ENCODE results near the gene STXBP6.
A peak's percentile ranks its signal among the peaks of the same experiment; 100 is the strongest.

STXBP6 gene

DNA sequence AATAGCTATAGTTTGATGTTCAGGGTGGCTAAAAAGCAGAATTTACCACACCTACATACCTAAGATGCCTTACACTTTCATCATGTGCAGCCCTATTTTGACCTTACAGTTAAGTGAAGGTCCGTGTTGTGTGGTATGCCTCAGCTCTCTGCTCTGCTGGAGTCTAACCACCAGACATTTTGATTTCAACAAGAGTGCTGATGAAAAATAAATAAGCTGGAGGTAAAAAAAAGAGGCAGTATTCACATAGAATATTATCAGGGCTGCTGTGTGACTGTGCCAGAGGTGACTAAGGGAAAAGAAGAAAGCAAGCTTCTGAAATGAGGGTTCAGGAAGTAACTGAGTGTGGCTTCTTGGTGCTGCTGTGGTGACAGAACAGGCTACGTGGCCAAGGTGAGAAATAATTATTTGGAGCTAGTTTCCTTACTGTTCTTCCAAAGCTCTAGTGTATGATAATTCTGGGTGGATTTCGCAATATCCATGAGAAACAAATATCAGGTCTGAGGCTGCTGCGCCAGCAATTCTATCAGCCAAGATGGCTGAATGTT lies 188.8 kb downstream of the STXBP6 start:
- FAIRE-seq (peak; percentile 61), DNase-seq (ENCODE audit: low spot score) (peak; percentile 66)

DNA sequence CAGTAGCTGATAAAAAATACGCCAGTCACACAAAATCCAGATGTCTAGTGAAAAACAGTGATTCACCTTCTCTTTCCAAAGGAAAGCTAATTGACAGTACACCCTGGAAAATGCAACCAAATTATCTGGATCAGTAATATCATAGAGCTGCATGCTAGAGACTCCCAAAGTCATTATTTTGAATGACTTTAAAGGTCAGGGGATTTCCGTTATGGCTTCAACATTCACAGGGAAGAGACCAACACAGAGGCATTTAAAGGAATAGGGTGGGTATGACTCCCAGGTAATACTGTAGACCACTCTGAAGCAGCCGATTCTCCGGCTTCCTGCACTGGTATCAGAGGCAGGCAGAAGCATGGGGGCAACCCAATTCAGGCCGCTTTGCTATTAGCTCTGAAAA lies 190.4 kb downstream of the STXBP6 start:
- FAIRE-seq (no peak), DNase-seq (ENCODE audit: low spot score) (no peak)

DNA sequence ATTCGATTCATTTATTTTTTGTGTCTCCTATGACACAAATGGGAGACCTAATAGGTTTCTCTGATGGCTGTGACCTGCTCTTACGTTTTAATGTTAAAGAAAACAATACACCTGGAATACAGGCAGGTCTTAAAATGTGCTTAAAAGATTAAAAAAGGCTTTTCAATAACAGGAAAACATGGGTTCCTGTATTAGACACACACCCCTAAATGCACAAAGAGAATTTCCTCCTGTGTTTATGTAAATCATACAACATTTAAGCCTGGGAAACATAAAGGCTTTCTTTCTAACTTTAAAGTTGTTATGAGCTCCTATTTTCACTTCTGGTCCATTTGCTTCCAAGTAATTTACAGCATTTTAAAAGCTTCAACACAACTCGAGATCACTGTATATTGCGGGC lies 191.3 kb downstream of the STXBP6 start:
- DNase-seq (ENCODE audit: low spot score) (no peak), FAIRE-seq (no peak)

DNA sequence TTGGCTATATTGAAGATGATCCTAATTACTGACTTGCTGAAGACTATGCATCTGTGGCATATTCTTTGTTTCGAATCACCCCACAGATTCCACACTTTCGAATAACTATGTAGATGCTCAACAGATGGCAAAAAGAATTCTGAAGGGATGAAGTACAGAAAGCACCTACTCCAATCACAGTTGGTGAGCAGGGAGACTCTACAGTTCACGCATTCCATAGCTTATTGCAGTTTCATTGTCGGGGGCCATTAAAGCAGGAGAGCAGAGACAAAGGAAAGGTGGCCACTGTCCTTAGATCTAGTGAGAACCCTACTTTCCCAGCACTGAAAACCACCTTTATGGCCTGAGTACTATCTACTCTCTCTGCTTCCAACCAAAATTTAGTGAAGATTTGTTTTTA lies 191.9 kb downstream of the STXBP6 start:
- DNase-seq (ENCODE audit: low spot score) (no peak), FAIRE-seq (no peak)

DNA sequence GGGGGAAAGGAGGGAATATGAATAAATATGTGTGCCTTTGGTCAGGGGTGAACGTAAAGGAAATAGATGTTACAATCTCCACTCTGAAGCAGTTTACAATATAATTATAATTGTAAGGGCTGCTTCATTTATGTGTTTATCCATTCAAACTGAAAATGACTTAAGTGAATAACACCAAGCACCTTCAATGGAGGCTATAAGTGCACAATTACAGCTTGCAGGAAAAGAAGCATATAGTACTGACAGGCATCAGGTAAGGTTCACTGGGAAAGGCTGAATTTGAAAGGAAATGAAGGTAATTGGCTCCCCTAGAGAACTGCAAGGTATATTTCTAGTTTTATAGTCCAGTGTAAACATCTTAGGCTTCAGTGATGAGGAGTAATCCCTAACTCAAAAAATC lies 192.7 kb downstream of the STXBP6 start:
- no peak for FAIRE-seq
- DNase-seq (ENCODE audit: low spot score) = no peak

DNA sequence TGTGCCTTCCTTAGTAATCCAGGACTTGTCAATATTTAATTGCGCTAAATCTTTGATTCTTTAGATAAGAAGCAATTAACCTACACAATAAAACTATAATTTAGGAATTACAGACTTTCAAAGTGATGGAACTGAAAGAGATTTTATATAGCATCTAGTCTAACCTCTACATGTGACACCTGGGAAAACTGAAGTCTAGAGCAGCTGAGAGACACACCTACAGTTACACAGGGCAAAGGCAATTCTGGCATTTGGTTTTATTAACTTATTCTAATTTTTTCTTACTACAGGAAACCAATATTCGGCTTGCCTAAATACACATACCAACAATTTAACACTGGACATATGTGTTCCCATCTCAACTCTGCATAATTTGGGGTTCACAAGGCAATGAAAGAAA lies 196.5 kb downstream of the STXBP6 start:
- FAIRE-seq (no peak), DNase-seq (ENCODE audit: low spot score) (no peak)

DNA sequence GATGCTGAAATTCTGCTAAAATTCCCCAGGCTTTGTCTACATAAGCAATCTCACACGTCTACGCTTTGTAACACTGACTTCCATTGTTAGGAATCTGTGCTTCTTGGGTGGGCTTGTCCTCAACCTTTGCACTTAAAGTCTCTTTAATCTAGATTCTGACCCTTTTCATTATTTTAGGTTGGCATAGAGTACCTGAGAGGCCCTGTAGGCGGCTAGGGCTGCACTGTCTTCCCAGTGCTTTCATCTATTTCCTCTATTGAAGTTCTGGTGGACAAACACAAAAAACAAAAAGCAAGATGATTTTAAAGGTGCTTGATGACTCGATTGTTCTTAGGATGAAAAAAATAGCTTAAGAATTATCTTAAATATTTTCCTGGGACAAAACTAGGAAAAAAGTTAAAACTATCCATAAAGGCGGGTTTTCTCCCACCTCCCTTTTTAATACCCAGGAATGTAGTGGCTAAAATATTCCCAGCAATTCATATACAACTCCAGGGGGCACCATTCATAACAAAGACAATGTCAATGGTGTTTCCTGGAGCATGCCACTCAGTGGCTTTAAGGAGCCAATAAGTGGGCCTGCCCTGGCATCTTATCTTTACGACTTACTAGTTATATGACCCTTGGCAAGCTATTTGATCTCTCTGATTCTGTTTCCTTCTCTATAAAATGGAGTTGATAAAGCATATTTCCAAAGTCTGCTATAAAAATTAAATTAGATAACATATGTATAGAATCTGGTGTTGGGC lies 197.5 kb downstream of the STXBP6 start:
- DNase-seq (ENCODE audit: low spot score) (no peak), FAIRE-seq (no peak)

DNA sequence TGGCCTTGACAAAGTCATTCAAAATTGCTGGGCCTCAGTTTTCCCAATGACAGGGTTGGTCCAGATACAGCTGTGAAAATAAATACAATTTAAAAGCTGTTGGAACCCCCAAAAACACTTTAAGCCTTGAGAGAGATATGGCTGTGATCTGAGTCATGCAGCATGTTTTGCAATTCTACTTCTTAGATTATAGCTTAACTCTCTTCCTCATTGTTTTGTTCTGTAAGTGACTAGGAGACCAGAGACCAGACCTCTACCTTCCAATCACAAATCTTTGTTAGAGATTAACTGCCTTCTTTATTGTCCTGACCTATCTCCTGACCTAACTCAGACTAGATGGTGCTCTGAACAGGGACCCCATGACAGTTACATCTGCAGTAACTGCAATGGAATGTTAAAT lies 198.1 kb downstream of the STXBP6 start:
- FAIRE-seq (no peak), DNase-seq (ENCODE audit: low spot score) (peak; percentile 4)

DNA sequence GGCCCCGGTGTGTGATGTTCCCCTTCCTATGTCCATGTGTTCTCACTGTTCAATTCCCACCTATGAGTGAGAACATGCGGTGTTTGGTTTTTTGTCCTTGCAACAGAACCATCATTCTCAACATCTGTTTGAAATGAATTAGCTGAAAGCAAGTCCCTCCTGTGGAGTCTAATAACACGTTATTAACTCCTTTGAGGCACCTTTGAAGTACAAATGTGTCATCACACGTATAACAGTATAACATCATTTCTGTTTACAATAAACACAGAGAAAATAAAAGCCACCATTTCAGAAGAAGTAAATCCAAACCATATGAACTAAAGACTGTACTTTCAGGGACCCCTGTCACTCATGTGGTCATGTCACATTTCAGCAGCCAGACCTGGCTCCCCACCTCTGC lies 198.5 kb downstream of the STXBP6 start:
- FAIRE-seq = no peak
- DNase-seq (ENCODE audit: low spot score) = no peak

DNA sequence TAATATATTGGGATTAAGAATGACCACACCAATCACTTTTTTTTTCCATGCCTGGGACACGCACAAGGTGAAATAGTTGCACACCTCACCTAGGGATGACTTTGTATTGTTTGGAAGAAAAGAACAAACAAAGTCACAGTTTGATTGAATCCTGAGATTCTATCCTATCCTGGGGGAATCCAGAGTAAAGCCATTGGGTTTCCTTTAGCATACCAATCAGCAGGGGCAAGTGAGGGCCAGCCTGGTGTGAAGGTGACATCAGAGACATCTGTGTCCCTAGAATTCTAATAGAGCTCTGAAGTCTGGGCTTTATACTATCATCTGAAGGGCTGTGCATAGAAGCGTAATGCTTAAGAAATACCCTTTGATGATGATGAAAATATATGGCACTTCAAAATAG lies 199.9 kb downstream of the STXBP6 start:
- FAIRE-seq (no peak), DNase-seq (ENCODE audit: low spot score) (no peak)

DNA sequence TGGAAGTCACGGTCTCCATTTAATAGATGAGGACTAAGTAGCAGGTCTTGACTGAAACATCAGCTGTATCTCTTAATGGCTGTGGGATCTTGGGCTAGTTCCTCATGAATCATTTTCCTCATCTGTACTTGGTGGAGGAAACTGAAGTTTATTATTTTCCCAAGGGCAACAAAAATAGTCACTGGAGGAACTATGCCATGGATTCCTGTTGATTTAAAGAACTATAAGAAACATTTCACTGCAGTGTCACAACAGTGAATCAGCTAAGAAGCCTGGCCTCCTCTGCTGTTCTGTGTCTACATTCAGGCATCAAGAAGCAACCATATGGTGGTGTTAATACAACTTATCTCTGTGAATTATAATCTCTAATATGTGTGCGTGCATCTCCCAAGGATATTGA lies 200.5 kb downstream of the STXBP6 start:
- DNase-seq (ENCODE audit: low spot score) (no peak), FAIRE-seq (no peak)

DNA sequence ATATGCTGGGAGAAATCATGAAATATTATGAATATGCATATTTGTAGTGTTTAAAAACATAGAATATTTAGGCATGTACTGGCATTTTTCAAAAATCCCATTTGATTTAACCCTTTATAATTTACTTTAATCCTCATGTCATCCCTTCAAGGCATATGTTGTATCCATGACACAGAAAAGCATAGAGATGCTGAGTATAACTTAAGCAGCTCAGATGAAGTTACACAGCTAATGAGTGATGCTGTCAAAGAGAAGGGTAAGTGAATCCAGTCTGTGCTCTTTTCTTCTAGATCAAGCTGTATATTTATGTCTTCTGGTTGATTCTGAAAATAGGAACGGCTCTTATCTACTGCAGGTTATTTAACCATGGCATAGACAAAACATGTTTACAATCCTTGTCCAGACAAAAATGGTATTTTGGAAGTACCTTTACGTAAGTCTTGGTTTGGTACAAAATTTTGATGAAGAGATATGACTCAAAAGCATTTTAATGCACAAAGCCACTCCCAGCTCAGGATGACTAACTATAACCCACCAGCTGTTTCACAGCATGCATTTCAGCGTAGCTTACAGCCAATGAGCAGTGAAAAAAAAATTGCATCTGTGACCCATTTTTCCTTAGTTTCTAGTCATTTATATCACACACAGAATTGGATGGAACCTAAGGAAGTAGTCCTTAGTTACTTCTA lies 201.7 kb downstream of the STXBP6 start:
- DNase-seq (ENCODE audit: low spot score) = no peak
- FAIRE-seq = no peak

DNA sequence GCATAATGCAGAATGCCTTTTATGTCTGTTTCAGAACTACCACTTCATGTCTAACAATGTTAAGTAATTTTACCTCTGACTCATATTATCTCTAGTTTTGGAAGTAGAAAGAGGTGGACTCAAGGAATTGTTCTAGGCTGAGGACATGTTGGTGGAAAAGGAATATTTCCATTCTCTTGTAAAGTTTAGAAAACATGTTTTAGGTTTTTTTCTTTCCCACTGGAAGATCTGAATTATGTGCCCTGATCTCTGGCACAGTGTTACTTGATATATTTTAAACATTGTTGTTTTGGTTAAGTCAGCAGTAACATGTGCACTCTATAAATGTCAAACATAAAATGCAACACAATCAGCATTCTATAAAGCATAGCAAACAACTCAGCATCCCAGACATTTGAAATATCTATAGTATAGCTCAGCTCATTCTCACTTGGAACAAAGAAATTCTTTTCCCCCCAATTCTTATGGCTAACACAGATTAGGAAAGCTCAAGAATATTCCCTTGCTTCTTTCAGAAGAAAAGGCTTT lies 202.3 kb downstream of the STXBP6 start:
- DNase-seq (ENCODE audit: low spot score) (no peak), FAIRE-seq (no peak)

DNA sequence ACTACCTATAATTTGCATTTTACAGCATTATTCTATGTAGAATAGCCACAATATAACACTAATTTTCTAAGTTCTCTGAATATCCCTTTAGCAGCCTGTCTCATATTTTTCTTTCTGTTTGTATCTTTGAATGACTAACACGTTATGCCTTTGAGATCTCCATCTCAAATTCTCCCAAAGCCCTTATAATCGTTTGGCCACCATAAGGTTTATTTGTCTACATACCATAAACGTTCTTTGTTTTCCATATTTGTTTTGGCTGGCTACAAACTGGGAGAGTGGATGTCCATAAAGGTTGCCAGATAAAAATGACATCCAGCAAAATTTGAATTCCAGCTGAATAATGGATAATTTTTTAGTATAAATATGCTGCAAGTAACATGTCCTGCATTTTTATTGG lies 203.7 kb downstream of the STXBP6 start:
- FAIRE-seq = no peak

DNA sequence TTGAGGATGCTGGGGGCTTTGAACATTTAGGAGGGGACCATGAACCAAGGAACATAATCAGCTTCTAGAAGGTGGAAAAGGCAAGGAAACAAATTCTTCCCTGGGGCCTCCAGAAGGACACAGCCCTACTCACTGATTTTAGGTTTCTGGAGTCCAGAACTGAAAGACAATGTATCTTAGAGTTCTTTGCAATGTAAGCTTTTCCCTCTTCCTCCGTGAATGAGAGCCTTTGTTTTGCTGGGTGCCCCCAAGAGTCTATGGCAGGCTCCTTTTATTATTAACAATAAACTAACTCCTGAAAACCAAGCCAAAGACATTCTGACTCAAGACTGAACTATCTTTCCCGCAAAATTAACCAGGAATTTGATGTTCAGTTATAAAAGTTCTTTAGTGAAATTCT lies 204.1 kb downstream of the STXBP6 start:
- FAIRE-seq (no peak), DNase-seq (ENCODE audit: low spot score) (no peak)

More for the DNA sequence above, 203.7 kb downstream of the STXBP6 start:
- no peak for DNase-seq (ENCODE audit: low spot score)

DNA sequence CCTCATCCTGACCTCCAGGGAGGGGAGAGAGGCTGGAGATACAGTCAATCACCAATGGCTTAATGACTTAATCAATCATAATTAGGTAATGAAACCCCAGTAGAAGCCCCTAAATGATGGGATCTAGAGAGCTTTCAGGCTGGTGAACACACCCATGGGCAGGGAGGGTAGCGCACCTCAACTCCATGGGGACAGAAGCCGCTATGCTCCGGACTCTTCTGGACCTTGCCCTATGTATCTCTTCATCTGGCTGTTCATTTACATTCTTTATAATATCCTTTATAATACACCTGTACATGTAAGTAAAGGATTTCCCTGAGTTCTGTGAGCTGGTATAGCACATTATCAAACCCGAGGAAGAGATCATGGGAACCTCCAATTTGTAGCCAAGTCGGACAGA lies 205.9 kb downstream of the STXBP6 start:
- no peak for DNase-seq (ENCODE audit: low spot score)
- FAIRE-seq = no peak

DNA sequence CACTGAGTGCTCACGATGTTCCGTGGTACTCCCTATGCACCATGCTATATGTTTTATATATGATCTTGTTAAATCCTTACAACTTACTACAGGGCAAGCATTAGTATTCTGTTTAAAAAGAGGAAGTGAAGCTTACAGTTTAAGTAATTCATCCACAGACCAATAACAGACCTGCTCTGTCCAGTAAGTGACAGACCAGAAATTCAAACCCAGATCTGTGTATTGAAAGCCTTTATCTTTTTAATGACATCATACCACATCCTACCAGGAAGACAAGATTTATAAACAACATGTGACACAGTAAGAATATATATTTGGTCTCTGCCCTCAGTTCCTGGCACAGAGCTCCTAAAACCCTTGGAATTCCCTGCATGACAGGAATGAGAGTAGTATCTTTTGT lies 206.5 kb downstream of the STXBP6 start:
- DNase-seq (ENCODE audit: low spot score) = no peak
- no peak for FAIRE-seq

DNA sequence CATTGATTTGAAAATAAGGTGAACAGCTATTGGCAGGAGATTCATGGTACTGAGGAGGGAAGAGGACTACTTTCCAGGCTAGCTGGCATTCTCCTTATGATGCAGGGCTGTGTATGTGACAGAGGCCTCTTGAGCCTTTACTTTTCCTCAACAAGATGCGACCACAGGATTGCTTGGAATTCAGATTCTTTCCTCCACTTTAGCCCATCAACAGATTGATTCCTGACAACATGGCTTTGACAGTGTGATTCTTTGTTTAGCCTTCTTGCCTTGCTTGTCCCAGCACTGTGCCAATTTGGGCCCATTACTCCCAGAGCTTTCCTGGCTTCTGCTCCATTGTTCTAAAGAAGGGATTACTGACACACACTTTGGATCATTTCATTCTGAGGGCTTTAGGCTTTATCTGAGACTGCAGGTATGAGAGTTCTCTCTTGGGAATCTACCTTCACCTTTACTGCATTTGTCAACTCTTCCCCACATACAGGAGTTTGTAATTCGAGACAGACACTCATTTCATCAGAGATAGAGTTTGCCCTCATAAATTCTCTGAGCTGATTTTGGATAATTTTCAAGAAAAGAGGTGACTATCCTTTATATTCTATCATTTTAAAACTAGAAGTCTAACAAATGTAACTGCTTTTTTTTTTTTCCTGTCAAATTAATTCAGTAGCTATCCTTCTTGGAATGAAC lies 209.6 kb downstream of the STXBP6 start:
- DNase-seq (ENCODE audit: low spot score) = no peak
- FAIRE-seq = no peak

DNA sequence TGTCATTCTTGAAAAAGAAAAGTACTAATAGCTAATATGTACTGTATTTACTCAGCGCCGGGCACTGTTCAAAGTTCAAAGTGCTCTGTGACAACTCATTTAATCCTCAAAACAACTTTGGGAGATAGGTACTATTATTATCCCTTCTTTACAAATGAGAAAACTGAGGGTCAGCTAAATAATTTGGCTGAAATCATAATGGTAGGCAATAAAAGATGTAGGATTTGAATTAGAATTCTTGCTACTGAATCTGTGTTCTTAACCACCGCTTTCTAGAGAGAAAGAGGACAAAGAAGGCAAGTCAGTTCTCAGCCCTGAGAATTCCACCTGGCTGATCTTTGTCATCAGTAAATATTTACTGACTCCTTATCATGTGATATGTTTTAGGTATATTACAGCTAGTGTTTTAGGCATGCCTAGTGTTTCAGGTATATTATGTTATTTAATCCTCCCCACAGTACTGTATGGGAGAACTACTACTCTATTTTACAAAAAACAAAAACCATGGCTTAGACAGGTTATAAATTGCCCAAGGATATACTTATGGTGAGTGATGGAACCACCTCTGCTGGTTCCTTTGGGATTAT lies 210.2 kb downstream of the STXBP6 start:
- no peak for DNase-seq (ENCODE audit: low spot score)
- FAIRE-seq = no peak

DNA sequence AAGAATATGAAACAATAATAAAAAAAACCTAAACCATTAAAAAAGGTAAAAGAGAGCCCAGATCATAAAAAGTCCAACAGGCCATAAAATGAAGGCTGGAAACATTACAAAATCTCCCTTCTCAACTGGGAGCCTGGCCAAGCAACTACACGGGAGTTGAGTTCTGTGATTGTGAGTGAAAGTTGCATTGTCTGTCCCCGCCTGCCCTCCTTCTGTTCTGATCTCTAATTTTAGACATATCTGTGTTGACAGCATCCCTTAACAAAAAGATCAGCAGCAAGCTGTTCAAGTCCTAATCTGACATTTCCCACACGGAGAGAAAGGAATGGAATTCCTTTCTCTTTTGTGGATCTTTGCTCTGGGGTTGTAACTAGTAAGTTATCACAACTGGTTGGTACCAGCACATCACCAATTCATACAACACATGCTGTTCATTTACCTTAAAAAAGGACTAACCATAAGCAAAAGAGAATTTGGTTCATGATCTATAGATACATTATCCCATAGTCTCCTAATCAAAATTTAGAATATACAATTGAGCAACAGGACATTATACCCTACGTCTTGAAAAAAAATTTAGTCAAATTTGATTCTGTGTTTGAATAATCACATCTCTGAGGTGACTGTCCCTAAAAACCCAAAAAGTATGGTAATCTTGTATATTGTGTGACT lies 210.9 kb downstream of the STXBP6 start:
- no peak for FAIRE-seq

More for the DNA sequence above, 210.9 kb downstream of the STXBP6 start:
- no peak for DNase-seq (ENCODE audit: low spot score)
